GM12891 (cell line): ENCODE data around the gene RELL2.

ENCODE experiments used
- POLR2A ChIP-seq: IDR thresholded peaks from 2 replicates; pipeline ENCODE4 v1.6.1; 2011; ENCODE audit warnings: low read depth, low read length, control low read depth
- POLR2AphosphoS5 ChIP-seq: IDR thresholded peaks from 2 replicates; pipeline ENCODE4 v1.6.1; 2011; ENCODE audit warnings: low read depth, low read length, control low read depth
- SPI1 ChIP-seq: IDR thresholded peaks from 2 replicates; pipeline ENCODE4 v1.6.1; 2011; ENCODE audit warnings: low read depth, low read length, control low read depth

- TF ChIP-seq POLR2AphosphoS5 (no peak), SPI1 (no peak), POLR2A (no peak)
These were observed 32.7 kb downstream of the RELL2 start for GRCh38 chr5:141669520-141669919.
